GM23248 (cell line): ENCODE measurements around the gene CILP. TPM values are rescaled to one million over a fixed set of nuclear protein-coding genes. Genes with fewer than 3 reads are reported as not detected.

ENCODE experiments used
- DNase-seq: peaks from one replicate; pipeline ENCODE4 v3.0.0-alpha.2; 2015
- H2AFZ ChIP-seq: fragments of 200-600 bp; sonication (generic); 2 replicates; pipeline ENCODE4 v1.6.1; 2016; ENCODE audit warnings: antibody characterized with exemption
- H3F3A ChIP-seq: fragments of 200-600 bp; sonication (generic); 2 replicates; pipeline ENCODE4 v1.6.1; 2016; ENCODE audit warnings: mild to moderate bottlenecking, antibody characterized with exemption, mixed run types; ENCODE audit not compliant: insufficient read depth
- H3K27ac ChIP-seq: fragments of 200-600 bp; sonication (generic); 2 replicates; pipeline ENCODE4 v1.5.1; 2016; ENCODE audit warnings: mild to moderate bottlenecking
- H3K27me3 ChIP-seq: fragments of 200-600 bp; sonication (generic); replicated peaks from 2 replicates; pipeline ENCODE4 v1.6.1; 2016; ENCODE audit warnings: mild to moderate bottlenecking; ENCODE audit not compliant: insufficient read depth
- H3K36me3 ChIP-seq: fragments of 200-600 bp; sonication (generic); 2 replicates; pipeline ENCODE4 v1.6.1; 2016; ENCODE audit warnings: low read depth, mild to moderate bottlenecking
- H3K4me1 ChIP-seq: fragments of 200-600 bp; sonication (generic); 2 replicates; pipeline ENCODE4 v1.6.1; 2016; ENCODE audit warnings: mild to moderate bottlenecking; ENCODE audit not compliant: insufficient read depth
- H3K4me2 ChIP-seq: fragments of 200-600 bp; sonication (generic); one replicate; pipeline ENCODE4 v1.6.1; 2016; ENCODE audit warnings: mild to moderate bottlenecking; ENCODE audit not compliant: unreplicated experiment
- H3K4me3 ChIP-seq: fragments of 200-600 bp; sonication (generic); 2 replicates; pipeline ENCODE4 v1.5.1; 2016; ENCODE audit warnings: mild to moderate bottlenecking
- H3K79me2 ChIP-seq: fragments of 200-600 bp; sonication (generic); 2 replicates; pipeline ENCODE4 v1.6.1; 2016; ENCODE audit warnings: mild to moderate bottlenecking; ENCODE audit not compliant: insufficient read depth
- H3K9ac ChIP-seq: fragments of 200-600 bp; sonication (generic); 2 replicates; pipeline ENCODE4 v1.6.1; 2016; ENCODE audit warnings: mild to moderate bottlenecking
- H3K9me2 ChIP-seq: fragments of 200-600 bp; sonication (generic); 2 replicates; pipeline ENCODE4 v1.6.1; 2016; ENCODE audit warnings: mixed run types, mild to moderate bottlenecking, moderate library complexity; ENCODE audit not compliant: insufficient read depth
- H3K9me3 ChIP-seq: fragments of 200-600 bp; sonication (generic); one replicate; pipeline ENCODE4 v1.6.1; 2017; ENCODE audit warnings: low read depth
- H4K20me1 ChIP-seq: fragments of 200-600 bp; sonication (generic); 2 replicates; pipeline ENCODE4 v1.6.0; 2016; ENCODE audit not compliant: insufficient read depth
- EZH2 ChIP-seq: fragments of 200-600 bp; sonication (generic); IDR thresholded peaks from 2 replicates; pipeline ENCODE4 v1.6.1; 2018; ENCODE audit warnings: antibody characterized with exemption, mild to moderate bottlenecking; ENCODE audit not compliant: insufficient read depth, poor library complexity, severe bottlenecking
- EZH2phosphoT487 ChIP-seq: fragments of 200-600 bp; sonication (generic); IDR thresholded peaks from 2 replicates; pipeline ENCODE4 v1.6.1; 2018; ENCODE audit warnings: antibody characterized with exemption, moderate library complexity, mild to moderate bottlenecking, low read depth; ENCODE audit not compliant: insufficient read depth
- WGBS, 2 experiments: methylation state at CpG; one replicate each; pipeline ENCODE4 v1.1.6; 2015 to 2017; ENCODE audit warnings: low lambda C conversion rate in 2 of 2, low coverage in 1 of 2; ENCODE audit errors: missing lambda C conversion rate in 2 of 2; 5-methylcytosine and 5-hydroxymethylcytosine counted together
- in situ Hi-C: fragments of 300-500 bp; cut with MboI; formaldehyde crosslinking; loops from 2 replicates; pipeline ENCODE4 v1.15.0; 2020
- polyA plus RNA-seq: library from polyadenylated mRNA; unstranded; fragments of >200 nt; fragmentation: Nextera tagmentation; extraction: Ambion mirVana; gene quantifications from 2 replicates; pipeline ENCODE4 v1.2.1, GENCODE V29; 2016
- small RNA-seq: library from RNA; depleted of rRNA; stranded (forward); fragments of <200 nt; gene quantifications from one replicate; pipeline ENCODE3, GENCODE V24; 2014; ENCODE audit warnings: low read depth, low replicate concordance
- total RNA-seq: library from RNA; depleted of rRNA; stranded (reverse); fragments of >200 nt; shearing (Covaris generic); gene quantifications from 2 replicates; pipeline ENCODE4 v1.2.3, GENCODE V29; 2014; rRNA removed

CILP gene
- total and polyA plus RNA-seq, 2 experiments from 2014 or later: 0.09 to 0.11 TPM

- H2AFZ ChIP-seq: no peak overlapping the region
- WGBS, 2 experiments: 70 to 76% methylated on average over 4 of the region's 4 CpGs
- H4K20me1 ChIP-seq: peaks cover 6% of the 10 kb centered on the region; the same call in 1 of the 2 replicates
- no peaks in the 10 kb centered on the region for H3K9me3 ChIP-seq
- DNase-seq: peak; percentile 46
- H3F3A ChIP-seq: 0 out of 2 replicates have a peak, but pooled peaks cover 6% of the 10 kb centered on the region
- peaks cover 66% of the 10 kb centered on the region for H3K36me3 ChIP-seq
- no peak overlapping the region for H3K9ac ChIP-seq
- H3K27me3 ChIP-seq: no peaks in the 10 kb centered on the region
- H3K9me2 ChIP-seq: no peaks in the 10 kb centered on the region
- TF ChIP-seq EZH2phosphoT487: no peak
- no peak for TF ChIP-seq EZH2
- 0 out of 2 replicates have a peak, but pooled peaks cover 3% of the 10 kb centered on the region for H3K4me1 ChIP-seq
- no peak overlapping the region for H3K27ac ChIP-seq
- no peak overlapping the region for H3K4me3 ChIP-seq
- in situ Hi-C loops: no loop called here
- no peak overlapping the region for H3K4me2 ChIP-seq
- peaks cover 86% of the 10 kb centered on the region for H3K79me2 ChIP-seq
These were observed 48.2 kb downstream of the CILP start for GRCh38 chr15:65163041-65163440.

DNA sequence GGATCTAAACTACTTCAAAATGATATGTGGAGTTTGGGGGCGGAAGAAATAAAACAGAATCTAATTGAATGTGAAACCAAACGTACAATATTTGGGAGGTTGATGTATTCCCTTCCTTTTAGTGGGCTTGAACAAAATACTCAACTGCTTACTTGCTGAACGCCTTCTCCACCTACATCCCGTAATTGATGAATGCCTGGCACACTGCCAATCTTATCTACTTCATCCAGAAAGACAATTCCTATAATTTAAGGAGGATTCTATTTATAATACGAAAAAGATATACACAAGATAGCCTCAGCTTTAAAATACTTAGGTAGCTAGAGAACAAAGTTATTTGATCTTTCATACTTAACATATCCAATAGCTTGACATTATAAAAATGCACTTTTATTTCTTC lies 54.6 kb downstream of the CILP start:
- in situ Hi-C loops: no loop called here
- Histone ChIP-seq H3K9me3 (no peaks in the 10 kb centered on the region), H3K4me1 (no peaks in the 10 kb centered on the region), H3K36me3 (peaks cover 83% of the 10 kb centered on the region), H3K9ac (no peak overlapping the region), H3K4me2 (no peak overlapping the region), H3K79me2 (peaks cover 44% of the 10 kb centered on the region), H3K9me2 (no peaks in the 10 kb centered on the region), H3K27me3 (no peaks in the 10 kb centered on the region), H3F3A (peaks cover 17% of the 10 kb centered on the region; the same call in 1 of the 2 replicates), H4K20me1 (no peaks in the 10 kb centered on the region; the same call in 1 of the 2 replicates), H3K27ac (no peak overlapping the region), H2AFZ (no peak overlapping the region), H3K4me3 (no peak overlapping the region)
- TF ChIP-seq EZH2 (no peak), EZH2phosphoT487 (no peak)
- no peak for DNase-seq
- WGBS, 2 experiments: 67% methylated on average over 5 of the region's 5 CpGs

- Histone ChIP-seq H4K20me1 (no peaks in the 10 kb centered on the region), H3K4me3 (no peak overlapping the region), H3K9me2 (no peaks in the 10 kb centered on the region), H3K9ac (no peak overlapping the region), H3K4me2 (no peak overlapping the region), H3K36me3 (peaks cover 87% of the 10 kb centered on the region), H3K27me3 (no peaks in the 10 kb centered on the region), H3K9me3 (no peaks in the 10 kb centered on the region), H3K27ac (no peak overlapping the region), H3K79me2 (peaks cover 27% of the 10 kb centered on the region), H2AFZ (no peak overlapping the region), H3K4me1 (no peaks in the 10 kb centered on the region), H3F3A (peaks cover 17% of the 10 kb centered on the region; the same call in 1 of the 2 replicates)
- in situ Hi-C loops: no loop called here
- 61 to 62% methylated on average over 6 of the region's 6 CpGs for WGBS, 2 experiments
- TF ChIP-seq EZH2 (no peak), EZH2phosphoT487 (no peak)
- DNase-seq: no peak
These were observed 56.6 kb downstream of the CILP start for GRCh38 chr15:65154720-65155119.

DNA sequence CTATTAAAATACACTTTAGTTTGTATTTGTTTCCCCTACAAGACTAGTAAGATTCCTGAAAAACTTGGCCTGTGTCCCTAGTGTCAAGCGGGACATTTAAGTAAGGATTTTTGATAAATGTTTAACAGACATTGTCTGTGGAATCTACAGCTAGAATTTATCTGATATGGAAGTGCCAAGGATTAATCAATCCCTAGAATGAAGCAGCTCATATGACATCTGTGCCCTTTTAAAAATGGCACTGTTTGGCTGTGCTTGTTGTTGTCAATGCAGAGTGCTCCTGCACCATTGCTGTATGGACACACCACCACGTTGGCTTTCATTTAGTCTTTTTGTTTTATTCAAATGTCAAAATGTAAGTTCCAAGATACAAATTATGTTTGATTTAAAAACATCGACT lies 63.4 kb downstream of the CILP start:
- H3K27ac ChIP-seq: no peak overlapping the region
- no peaks in the 10 kb centered on the region for H3K79me2 ChIP-seq
- no peaks in the 10 kb centered on the region for H3K9me3 ChIP-seq
- in situ Hi-C loops: no loop called here
- H3K4me2 ChIP-seq: no peak overlapping the region
- H3K4me1 ChIP-seq: no peaks in the 10 kb centered on the region
- H3K36me3 ChIP-seq: peaks cover 50% of the 10 kb centered on the region
- no peak overlapping the region for H2AFZ ChIP-seq
- H3K27me3 ChIP-seq: no peaks in the 10 kb centered on the region
- 82 to 84% methylated on average over 3 of the region's 3 CpGs for WGBS, 2 experiments
- TF ChIP-seq EZH2phosphoT487 (no peak), EZH2 (no peak)
- H3K4me3 ChIP-seq: no peak overlapping the region
- no peak overlapping the region for H3K9ac ChIP-seq
- no peaks in the 10 kb centered on the region for H4K20me1 ChIP-seq
- no peak for DNase-seq
- H3K9me2 ChIP-seq: no peaks in the 10 kb centered on the region
- H3F3A ChIP-seq: peaks cover 10% of the 10 kb centered on the region; the same call in 1 of the 2 replicates

- Histone ChIP-seq H3F3A (peaks cover 10% of the 10 kb centered on the region; the same call in 1 of the 2 replicates), H3K4me2 (no peak overlapping the region)
- no peak for DNase-seq
These were observed 64.8 kb downstream of the CILP start for GRCh38 chr15:65146438-65146837.

More at GRCh38 chr15:65146438-65146837, 64.8 kb downstream of the CILP start:
- Histone ChIP-seq H3K9ac (no peak overlapping the region), H4K20me1 (no peaks in the 10 kb centered on the region), H3K27me3 (no peaks in the 10 kb centered on the region), H3K9me3 (no peaks in the 10 kb centered on the region), H3K4me1 (no peaks in the 10 kb centered on the region), H3K27ac (no peak overlapping the region), H3K36me3 (peaks cover 37% of the 10 kb centered on the region; the same call in 1 of the 2 replicates), H3K4me3 (no peak overlapping the region), H2AFZ (no peak overlapping the region), H3K79me2 (no peaks in the 10 kb centered on the region), H3K9me2 (no peaks in the 10 kb centered on the region)
- TF ChIP-seq EZH2phosphoT487 (no peak), EZH2 (no peak)
- WGBS, 2 experiments: 88 to 92% methylated on average over 4 of the region's 4 CpGs
- in situ Hi-C loops: no loop called here

Small RNA genes within 50 kb of the gene (small RNA-seq; reads per million reads assigned to genes)
- gene AC068213.1 (not detected), gene RNU6-686P (not detected)

Other genes with a start within 250 kb of the CILP start
- gene SPG21, start 221.6 kb downstream of the CILP start, total RNA-seq: 66.3 and 78.4 TPM in 2 replicates
- gene SPG21, start 221.6 kb downstream of the CILP start, polyA plus RNA-seq: 106 and 107 TPM in 2 replicates
- 25.3 and 26.4 TPM in 2 replicates for gene MTFMT, start 181.8 kb downstream of the CILP start, total RNA-seq
- gene MTFMT, start 181.8 kb downstream of the CILP start, polyA plus RNA-seq: 22.2 and 23.8 TPM in 2 replicates
- gene SLC51B, start 166.1 kb downstream of the CILP start, total RNA-seq: not detected in 2 replicates
- gene SLC51B, start 166.1 kb downstream of the CILP start, polyA plus RNA-seq: not detected in 2 replicates
- gene RASL12, start 143.5 kb downstream of the CILP start, total RNA-seq: not detected in 2 replicates
- not detected in 2 replicates for gene RASL12, start 143.5 kb downstream of the CILP start, polyA plus RNA-seq
- not detected in 2 replicates for gene KBTBD13, start 134.7 kb downstream of the CILP start, total RNA-seq
- gene KBTBD13, start 134.7 kb downstream of the CILP start, polyA plus RNA-seq: not detected in 2 replicates
- 0.43 and 0.63 TPM in 2 replicates for gene UBAP1L, start 96.3 kb downstream of the CILP start, total RNA-seq
- gene UBAP1L, start 96.3 kb downstream of the CILP start, polyA plus RNA-seq: 0.38 and 0.89 TPM in 2 replicates
- gene PDCD7, start 77.7 kb downstream of the CILP start, total RNA-seq: 11.8 and 13.6 TPM in 2 replicates
- gene PDCD7, start 77.7 kb downstream of the CILP start, polyA plus RNA-seq: 7.5 and 8.4 TPM in 2 replicates
- 28.3 and 33.1 TPM in 2 replicates for gene CLPX, start 26.1 kb downstream of the CILP start, total RNA-seq
- 22.8 and 23.8 TPM in 2 replicates for gene CLPX, start 26.1 kb downstream of the CILP start, polyA plus RNA-seq
- 3.8 and 5.6 TPM in 2 replicates for gene PARP16, start 75.4 kb upstream of the CILP start, total RNA-seq
- gene PARP16, start 75.4 kb upstream of the CILP start, polyA plus RNA-seq: 7.1 and 7.7 TPM in 2 replicates
- gene RNU5A-1, start 84.6 kb upstream of the CILP start, total RNA-seq: not detected in 2 replicates
- gene RNU5A-1, start 84.6 kb upstream of the CILP start, polyA plus RNA-seq: not detected in 2 replicates
- gene RNU5B-1, start 93.2 kb upstream of the CILP start, total RNA-seq: not detected in 2 replicates
- gene RNU5B-1, start 93.2 kb upstream of the CILP start, polyA plus RNA-seq: not detected in 2 replicates
- gene IGDCC3, start 166.5 kb upstream of the CILP start, total RNA-seq: 0.13 TPM in 1 of 2 replicates, not detected in the other
- 0.11 TPM in 1 of 2 replicates, not detected in the other for gene IGDCC3, start 166.5 kb upstream of the CILP start, polyA plus RNA-seq
- gene IGDCC4, start 211.5 kb upstream of the CILP start, total RNA-seq: 0.32 and 0.51 TPM in 2 replicates
- gene IGDCC4, start 211.5 kb upstream of the CILP start, polyA plus RNA-seq: 0.39 and 0.62 TPM in 2 replicates